GM18507 (cell line): Measurements from ENCODE around the gene SNRK.
"Not testable (repeated sequence)": the region's sequence is repeated elsewhere in the genome, so short reads cannot be mapped to it uniquely, and the experiment has no call there.

Source experiments
- DNase-seq: peaks from one replicate; pipeline ENCODE4 v3.0.0; 2011; ENCODE audit warnings: low read depth; ENCODE audit not compliant: insufficient read length; ENCODE audit errors: extremely low spot score
- FAIRE-seq: peaks from 2 replicates; lab custom pipeline; 2011; peaks lifted over from hg19 to GRCh38; lab: Jason Lieb, UNC

Gene SNRK

DNA sequence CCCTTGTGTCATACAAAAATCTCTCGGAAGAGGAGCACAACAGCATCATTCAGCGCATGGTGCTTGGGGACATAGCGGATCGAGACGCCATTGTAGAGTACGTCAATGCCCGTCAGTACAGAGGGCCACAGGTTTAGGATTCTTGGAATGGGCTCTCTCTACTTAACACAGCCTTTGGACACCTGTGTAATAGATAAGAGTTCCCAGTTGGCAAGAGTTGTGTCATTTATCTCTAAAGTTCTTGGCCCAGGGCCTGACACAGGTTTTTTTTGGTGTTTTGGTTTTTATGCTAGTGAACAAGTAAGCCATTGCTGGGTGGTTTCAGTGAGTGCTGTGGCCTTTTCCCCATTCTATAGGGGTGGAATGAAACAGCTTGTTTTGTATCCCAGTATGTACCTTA, 54.1 kb downstream of the SNRK start:
- FAIRE-seq (no peak), DNase-seq (no peak)

DNA sequence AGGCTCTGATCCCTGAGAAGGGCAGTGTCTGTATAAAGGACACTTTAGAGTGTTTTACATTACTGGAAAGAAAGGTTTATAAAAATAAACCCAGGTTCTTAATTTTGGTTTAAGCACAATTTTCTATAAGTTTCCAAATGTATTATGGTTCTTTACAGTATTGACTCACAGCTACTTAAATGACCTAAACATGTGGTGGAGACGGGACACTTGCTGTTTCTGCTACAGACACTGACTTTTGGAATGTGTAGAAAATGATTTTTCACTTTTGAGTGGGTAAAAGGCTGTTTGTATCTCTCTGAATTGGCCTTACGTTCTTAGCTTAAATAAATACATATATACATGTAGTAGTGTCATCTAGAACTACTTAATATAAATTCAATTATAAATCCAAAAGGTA, 55.4 kb downstream of the SNRK start:
- FAIRE-seq (no peak), DNase-seq (no peak)

DNA sequence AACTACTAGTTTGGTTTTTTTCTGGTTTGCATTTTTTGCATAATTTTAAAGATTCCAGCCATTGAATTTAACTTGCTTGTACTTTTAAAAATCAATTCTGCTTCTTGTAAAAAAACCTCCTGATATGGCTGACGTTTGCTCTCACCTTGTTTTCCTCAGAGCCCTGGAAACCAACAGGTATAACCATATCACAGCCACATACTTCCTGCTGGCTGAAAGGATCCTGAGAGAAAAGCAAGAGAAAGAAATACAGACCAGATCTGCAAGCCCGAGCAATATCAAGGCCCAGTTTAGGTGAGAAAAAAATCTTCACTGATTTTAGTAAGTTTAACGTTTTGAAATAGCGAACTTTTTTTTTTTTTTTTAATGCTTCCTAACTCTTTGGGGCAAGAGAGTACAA, 56.8 kb downstream of the SNRK start:
- FAIRE-seq, result no peak
- no peak for DNase-seq

DNA sequence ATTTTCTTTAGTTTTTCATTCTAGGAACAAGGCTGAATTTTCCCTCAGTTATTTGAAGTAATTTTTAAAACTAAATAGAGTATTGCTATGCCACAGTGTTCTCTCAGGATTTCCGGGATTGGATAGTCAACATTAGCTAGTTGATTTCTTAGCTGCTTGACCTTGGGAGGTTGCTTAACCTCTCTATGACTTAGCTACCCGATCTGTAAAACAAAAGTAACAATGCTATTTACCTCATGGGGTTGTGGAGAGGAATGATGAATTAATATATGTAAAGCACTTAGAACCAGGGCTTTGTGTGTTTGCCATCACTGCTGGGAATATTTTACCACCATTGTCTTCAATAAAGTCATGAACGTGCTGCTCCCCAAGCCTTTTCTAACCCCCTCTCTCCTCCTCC, 57.5 kb downstream of the SNRK start:
- DNase-seq, result no peak
- no peak for FAIRE-seq

DNA sequence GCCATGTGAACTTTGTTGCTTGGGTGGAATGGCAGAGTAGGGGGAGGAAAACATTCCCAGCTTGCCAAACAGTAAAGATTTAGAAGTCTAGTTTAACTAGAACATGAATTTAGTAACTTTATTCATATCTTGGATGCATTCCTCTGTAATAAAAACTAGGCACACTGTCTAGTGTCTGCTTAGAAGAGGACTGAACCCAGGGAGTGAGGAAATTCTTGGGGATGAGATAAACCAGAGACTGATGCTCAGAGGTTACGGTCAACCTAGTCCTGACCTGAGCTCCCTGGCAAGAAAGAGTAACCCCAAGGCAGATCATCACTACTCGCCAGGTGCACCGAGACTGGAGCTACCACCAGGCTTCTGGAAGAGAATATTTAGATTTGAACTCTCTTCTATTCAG, 58.2 kb downstream of the SNRK start:
- FAIRE-seq, result no peak
- DNase-seq, result no peak

DNA sequence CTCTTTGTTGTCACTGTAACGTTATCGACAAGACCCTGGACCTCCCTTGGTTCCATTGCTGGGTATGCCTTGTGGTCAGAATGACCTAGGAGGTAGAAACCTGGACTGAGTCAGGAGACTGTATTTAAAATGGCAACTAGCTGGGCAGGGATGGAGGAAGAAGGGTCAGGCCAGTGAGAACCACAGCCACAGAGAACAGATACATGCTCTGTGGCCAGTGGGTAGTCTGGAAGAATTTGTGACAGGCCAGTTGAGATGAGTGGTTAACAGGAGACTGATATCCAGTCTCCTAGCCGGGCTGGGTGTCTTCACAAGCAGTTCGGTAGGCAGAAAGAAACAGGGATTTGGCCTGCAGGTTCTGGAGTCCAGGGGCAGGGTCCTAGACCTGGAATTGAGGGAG, 58.9 kb downstream of the SNRK start:
- FAIRE-seq (no peak), DNase-seq (no peak)

DNA sequence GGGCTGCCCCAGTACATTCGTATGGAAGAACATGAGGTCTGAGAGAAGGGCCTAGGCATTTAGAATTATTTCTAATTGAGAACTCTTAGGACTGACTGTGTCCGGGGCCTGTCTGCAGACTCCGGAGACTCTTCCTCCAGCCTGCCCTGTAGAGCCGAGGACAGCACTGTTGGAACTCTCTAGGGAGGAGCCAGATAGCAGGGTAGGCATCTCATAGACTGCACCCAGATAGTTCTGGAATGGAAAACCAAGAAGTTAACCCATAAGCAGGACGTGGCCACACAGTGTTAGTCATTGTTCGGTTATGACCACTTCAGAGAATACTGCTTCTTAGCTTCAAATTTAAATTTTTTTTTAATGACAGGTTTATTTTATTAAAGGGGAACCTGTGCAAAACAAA, 59.5 kb downstream of the SNRK start:
- DNase-seq (no peak), FAIRE-seq (no peak)

DNA sequence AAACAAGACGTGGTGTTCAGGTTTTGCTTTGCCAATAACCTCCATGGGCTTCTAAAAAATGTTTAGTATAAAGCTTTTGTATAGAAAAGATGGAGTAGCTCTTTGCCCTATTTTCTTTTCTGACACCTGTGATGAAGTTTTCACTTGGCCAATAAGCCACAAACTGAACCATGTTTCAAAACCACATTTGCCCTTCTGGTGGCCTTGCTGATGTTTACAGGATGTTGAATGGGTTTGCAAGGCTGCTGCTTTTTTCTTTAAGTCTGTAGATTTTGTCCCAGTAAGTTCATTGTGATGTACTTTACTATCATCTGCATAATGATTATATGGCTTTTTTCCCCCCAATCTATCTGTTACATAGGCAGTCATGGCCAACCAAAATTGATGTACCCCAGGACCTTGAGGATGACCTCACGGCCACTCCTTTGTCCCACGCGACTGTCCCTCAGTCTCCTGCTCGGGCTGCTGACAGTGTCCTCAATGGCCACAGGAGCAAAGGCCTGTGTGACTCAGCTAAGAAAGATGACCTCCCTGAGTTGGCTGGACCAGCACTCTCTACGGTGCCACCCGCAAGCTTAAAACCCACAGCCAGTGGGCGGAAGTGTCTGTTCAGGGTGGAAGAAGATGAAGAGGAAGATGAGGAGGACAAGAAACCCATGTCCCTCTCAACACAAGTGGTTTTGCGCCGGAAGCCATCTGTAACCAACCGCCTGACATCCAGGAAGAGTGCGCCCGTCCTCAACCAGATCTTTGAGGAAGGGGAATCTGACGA, 60.8 kb downstream of the SNRK start:
- DNase-seq (no peak), FAIRE-seq (no peak)

DNA sequence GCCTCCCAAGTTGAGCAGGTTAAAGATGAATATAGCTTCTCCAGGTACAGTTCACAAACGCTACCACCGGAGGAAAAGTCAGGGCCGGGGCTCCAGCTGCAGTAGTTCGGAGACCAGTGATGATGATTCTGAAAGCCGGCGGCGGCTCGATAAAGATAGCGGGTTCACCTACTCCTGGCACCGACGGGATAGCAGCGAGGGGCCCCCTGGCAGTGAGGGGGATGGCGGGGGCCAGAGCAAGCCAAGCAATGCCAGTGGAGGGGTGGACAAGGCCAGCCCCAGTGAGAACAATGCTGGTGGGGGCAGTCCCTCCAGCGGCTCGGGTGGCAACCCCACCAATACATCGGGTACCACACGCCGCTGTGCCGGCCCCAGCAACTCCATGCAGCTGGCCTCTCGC, 61.4 kb downstream of the SNRK start:
- no peak for DNase-seq

DNA sequence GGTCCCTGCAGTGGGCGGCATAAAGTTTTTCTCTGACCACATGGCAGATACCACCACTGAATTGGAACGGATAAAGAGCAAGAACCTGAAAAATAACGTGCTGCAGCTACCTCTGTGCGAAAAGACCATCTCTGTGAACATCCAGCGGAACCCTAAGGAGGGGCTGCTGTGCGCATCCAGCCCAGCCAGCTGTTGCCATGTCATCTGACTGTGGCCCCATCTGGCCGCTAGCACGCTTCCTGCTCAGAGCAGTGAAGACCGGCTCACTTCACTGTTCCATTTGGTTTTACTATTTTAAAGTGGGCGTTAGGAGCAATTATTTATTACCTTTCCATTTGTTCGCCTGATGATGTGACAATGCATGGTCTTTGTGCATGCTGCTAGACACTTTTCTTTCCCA, 62.0 kb downstream of the SNRK start:
- DNase-seq, result no peak
- no peak for FAIRE-seq

More for the DNA sequence above, 61.4 kb downstream of the SNRK start:
- no peak for FAIRE-seq

DNA sequence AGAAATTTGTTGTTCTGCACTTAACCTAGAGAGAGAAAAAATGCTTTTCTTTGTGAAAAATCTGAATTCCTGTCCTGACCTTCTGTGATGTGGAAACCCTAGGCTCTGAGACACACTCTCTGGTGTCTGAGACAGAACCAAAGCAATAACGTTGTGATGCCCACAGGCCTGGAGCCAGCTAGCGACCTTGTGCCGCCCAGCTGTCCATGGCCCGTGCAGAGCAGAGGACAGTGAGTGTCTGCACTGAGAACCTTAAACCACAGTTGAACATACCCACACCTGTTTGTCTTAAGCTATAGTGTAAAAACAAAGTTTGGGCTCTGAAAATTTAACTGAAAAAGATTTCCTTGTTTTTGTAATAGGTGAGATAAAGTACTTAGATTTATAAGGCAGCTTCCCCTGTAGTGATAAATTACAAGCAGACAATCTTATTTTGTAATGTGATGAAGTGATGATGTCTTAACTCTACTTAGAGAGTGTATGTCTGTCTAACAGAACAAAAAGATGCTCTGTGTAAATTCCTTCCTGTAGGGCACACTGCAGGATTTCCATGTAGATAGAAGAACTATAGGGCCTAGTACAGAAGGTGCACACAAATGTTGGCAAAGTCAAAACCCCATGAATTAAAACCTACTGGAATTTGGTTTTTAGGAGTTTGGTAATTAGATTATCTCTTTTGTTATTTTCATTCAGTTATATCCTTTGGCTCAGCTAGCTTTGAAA, 62.7 kb downstream of the SNRK start:
- no peak for DNase-seq
- no peak for FAIRE-seq

DNA sequence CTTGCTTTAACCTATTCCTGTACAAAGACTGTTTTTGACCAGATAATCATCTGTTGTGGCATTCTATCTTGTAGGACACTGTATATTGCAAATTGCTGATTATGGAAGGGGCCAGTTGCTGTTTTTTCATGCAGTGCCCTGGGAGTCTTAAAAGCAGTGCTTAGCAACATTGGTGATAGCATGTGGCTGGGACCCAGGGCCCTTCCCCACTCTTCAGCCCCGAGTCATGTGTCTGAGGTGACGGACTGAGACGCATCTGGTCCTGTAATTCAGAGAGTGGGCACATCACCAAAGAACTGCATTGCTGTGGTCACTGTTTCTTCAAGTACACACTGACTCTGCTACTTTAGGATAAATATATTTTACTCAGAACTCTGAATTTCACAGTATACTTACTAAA, 63.4 kb downstream of the SNRK start:
- FAIRE-seq (no peak), DNase-seq (no peak)

DNA sequence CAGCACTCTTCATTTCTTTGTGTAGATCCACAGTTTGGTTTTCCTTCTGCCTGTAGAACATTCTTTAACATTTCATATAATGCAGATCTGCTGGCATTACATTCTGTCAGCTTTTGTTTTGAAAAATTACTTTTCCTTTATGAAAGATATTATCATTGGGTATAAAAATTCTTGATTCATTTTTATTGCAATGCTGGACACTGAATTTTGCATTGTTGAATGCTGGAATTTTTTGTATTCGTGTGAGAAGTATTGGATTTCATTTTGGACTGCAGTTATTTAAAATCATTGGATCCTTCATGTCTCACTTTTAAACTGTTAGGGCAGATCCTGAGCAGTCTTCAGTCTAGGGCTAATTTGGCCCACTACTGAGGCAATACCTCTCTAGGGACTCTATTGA, 67.1 kb downstream of the SNRK start:
- no peak for FAIRE-seq

DNA sequence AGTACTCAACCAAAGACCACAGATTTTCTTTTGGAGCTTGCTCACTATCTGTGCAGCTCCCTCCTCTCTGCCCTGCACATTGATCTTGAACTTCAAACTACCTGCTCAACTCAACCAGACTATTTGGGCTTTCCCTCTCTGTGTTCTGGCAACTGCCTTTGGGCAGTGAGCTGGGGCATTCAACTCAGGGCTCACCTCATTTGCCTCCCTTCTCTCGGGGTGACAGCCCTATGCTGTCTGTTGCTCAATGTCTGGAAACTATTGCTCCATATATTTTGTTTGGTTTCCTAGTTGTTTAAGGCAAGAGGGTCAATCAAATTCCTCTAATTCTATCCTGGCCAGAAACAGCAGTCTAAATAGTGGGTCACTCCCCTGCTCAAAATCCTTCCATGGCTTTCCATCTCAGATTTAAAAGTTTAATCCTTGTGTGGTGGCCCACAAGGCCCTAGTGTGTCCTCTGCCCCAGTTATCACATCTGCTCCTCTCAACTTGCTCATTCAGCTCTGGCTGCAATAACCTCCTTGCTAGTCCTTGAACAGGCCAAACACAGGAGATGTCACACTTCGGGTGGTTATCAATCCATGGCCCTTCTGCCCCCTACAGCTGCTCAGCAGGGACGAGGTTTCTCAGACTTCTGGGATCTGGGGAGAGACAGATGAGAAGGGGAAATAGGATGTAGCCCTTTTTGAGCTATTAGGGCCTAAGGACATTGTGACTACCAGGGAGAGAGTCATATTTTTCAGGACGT, 67.8 kb downstream of the SNRK start:
- FAIRE-seq, result no peak
- DNase-seq, result no peak

More for the DNA sequence above, 67.1 kb downstream of the SNRK start:
- no peak for DNase-seq

DNA sequence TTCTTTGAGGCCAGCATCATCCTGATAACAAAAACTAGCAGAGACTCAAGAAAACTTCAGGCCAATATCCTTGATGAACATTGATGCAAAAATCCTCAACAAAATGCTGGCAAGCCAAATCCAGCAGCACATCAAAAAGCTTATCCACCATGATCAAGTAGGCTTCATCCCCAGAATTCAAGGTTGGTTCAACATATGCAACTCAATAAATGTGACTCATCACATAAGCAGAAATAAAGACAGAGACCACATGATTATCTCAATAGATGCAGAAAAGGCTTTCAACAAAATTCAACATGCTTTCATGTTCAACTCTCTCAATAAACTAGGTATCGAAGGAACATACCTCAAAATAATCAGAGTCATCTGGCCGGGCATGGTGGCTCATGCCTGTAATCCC, 69.7 kb downstream of the SNRK start:
- not testable (repeated sequence) for FAIRE-seq, DNase-seq

DNA sequence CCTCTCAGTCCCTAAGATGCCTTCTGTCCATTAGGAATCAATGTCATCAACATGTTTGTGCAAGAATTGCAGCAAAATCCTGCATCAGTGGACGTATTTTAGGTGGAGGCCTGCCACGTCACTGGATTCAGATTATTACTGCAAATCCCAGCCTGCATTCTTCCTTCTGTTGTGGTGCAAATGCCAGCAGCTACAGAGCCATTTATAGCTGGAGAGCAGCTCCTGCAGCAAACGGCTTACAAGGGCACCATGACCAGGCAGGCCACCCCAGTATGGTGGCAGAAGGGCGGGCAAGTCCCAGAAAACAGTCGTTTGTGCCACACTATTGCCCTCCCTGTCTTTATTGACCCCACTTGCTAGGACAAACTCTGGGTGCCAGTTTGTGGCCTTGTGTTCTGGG, 74.7 kb downstream of the SNRK start:
- DNase-seq, result no peak
- FAIRE-seq, result no peak

DNA sequence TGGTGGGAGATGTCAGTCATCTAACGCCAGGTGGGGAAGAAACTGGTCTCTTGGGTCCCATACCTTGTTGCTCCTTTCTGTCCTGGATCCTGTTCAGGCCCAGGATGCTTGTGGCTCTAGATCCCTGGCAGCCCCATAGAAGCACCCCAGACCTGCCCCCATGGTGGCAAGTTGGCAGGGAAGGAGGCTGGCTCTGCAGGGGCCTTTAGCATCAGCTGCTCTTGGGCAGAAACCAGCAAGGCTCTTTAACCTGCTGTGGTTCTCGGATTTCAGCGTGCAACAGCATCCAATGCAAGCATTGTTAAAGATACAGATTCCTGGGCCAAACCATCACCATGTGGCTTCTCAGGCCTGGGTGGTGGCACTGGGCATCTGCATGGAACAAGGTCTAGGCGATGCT, 75.8 kb downstream of the SNRK start:
- FAIRE-seq, result no peak

DNA sequence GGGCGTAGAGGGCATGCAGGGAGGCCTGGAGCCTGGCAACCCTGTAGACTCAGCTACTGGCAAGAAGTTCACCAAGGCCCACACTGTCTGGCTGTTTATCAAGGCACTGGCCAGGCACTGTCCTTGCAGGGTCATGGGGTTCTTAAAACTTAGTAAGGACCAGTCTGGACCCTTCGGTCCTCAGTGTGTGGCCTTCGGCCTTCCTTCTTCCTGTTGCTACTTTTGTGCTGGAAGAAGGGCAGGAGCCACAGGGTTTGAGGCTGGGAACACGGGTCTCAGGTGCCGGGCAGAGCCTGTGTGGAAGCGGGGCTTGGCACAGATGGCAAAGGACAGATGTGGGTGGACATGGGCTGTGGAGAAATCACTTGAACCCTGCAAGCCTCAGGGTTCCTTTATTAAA, 76.6 kb downstream of the SNRK start:
- FAIRE-seq (no peak), DNase-seq (no peak)

More for the DNA sequence above, 75.8 kb downstream of the SNRK start:
- DNase-seq, result no peak

DNA sequence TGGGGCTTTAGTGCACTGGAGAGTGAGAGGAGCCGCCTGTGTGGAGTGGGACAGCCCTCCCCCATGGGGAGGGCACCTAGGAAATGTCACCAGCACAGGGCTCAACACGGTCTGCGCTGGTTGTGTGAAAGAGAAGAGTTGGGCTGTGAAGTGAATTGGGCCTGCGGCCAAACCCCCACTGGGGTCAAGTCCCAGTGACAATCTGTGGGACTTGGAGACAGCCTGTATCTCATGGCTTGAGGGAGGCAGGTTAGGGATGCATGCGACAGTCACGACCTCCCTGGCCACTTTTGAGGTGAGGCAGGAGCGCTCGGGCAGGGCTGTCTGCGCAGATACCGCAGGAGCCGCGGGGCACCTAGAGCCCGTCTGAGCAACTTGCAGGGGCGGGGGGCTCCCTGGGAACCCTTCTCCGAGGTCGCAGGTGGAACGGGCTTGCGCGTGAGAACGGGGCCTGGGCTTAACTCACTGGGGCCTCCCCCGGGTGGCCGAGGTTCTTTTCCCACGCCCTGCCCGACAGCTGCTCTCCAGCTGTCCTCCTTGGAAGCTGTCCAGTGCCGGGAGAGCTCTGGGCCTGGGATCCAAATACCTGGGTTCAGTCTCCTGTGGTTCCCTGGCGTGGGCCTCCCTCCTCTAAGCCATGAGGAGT, 77.4 kb downstream of the SNRK start:
- FAIRE-seq (no peak), DNase-seq (no peak)

DNA sequence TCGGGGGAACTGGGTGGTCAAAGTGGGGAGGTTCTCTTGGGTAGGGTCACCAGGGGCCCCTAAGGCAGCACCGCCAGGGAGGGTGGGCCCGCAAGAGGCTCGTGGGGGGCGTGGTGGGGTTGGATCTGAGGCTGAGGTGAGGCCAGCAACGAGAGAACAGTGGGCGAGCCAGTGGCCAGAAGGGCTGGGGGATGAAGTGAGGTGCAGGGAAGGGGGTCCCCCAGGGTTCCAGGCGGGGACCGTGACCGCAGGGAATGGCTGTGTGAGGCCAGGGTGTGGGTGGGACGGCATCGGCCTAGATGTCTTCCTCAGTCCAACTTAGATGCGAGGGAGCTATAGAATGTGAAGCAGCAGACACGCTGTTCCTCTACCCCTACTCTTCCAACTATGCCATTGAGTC, 78.2 kb downstream of the SNRK start:
- FAIRE-seq (no peak), DNase-seq (no peak)
